ENCODE results near the gene STK10.

DNA sequence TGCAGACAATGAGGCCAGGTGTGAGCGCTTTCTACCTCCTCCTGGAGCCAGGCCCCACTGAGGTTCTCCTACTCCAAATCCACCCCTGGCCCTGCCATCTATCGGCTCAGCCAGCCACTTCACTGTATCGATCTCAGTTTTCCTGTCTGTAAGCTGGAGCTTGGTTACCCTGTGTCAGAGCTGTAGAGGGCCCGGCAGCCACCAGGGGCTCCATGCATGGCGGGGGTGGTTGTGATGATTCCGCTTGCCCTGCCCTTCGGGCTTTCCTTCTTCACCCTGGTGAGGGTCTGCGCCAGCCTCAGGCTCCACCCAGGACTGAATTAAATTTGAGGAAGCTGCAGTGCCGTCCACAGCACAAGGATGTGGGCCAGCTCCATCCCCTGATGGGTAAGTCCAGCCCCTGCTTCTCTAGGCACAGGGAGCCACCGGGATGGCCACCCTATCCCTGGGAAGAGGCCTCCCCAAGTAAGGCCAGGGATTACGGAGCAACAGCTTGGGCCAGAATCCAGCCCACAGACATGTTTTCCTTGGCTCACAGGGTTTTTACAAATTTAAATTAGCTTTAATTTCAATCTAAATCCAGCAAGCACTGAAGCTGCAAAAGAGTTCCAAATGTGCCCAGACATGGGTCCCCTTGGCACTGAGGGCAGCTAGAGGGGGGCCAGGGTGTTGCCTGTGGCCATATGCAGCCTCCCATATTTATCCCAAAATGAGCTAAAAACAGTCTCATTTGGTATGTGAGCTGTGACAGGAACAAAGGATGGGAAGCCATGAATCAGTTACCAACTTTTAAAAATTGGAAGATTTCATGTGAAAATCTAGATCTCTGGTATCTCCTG is 92.4 kb downstream of the STK10 start:
- peak; percentile 37 to 47 for TF ChIP-seq CTCF (conservative IDR thresholded peaks at IDR 0.05; ENCODE audit: low read depth in 2 of 2)
- no peak for TF ChIP-seq EZH2 (IDR thresholded peaks at IDR 0.05; ENCODE audit: low read depth, unreplicated experiment)
- TF ChIP-seq EZH2phosphoT487 (IDR thresholded peaks at IDR 0.05; ENCODE audit: unreplicated experiment), result no peak
